Lower lobe of right lung (tissue), 2 donors: ENCODE data around the gene ALAS1. TPM values are rescaled to one million over a fixed set of nuclear protein-coding genes. Genes with fewer than 3 reads are reported as not detected.
"Not testable (repeated sequence)": the region's sequence is repeated elsewhere in the genome, so short reads cannot be mapped to it uniquely, and the experiment has no call there.

Source experiments
- ATAC-seq, 2 donors: fragments of 200-7000 bp; cut with Tn5 transposase; one replicate each; pipeline ENCODE4 v1.9.1; 2020 to 2022; ENCODE audit warnings: mild to moderate bottlenecking in 2 of 2, moderate library complexity in 2 of 2
- DNase-seq: peaks from one replicate; pipeline ENCODE4 v3.0.0-alpha.2; 2020
- H3K27ac ChIP-seq: fragments of 200-600 bp; one replicate; pipeline ENCODE4 v1.8.0; 2022
- H3K27me3 ChIP-seq: fragments of 200-600 bp; one replicate; pipeline ENCODE4 v1.8.0; 2022; ENCODE audit warnings: low read depth
- H3K36me3 ChIP-seq: fragments of 200-600 bp; one replicate; pipeline ENCODE4 v1.8.0; 2022; ENCODE audit warnings: mild to moderate bottlenecking
- H3K4me1 ChIP-seq: fragments of 200-600 bp; one replicate; pipeline ENCODE4 v1.8.0; 2022
- H3K4me3 ChIP-seq: fragments of 200-600 bp; one replicate; pipeline ENCODE4 v1.8.0; 2022; ENCODE audit warnings: mild to moderate bottlenecking
- H3K9me3 ChIP-seq: fragments of 200-600 bp; one replicate; pipeline ENCODE4 v1.8.0; 2022
- CTCF ChIP-seq: fragments of 200-600 bp; IDR thresholded peaks from one replicate; pipeline ENCODE4 v1.8.0; 2022; ENCODE audit warnings: antibody characterized with exemption, mild to moderate bottlenecking
- intact Hi-C: fragments of 100-400 bp; cut with DNase I; formaldehyde crosslinking; loops from one replicate; pipeline ENCODE4 v1.11.0; 2022
- total RNA-seq: library from RNA; stranded (reverse); fragmentation: NEBNext Ultra II Directional; extraction: Animal tissue kit (Norgen Biotek cat#: 25700); gene quantifications from one replicate; pipeline ENCODE4 v1.2.1, GENCODE V29; 2021
- donor health status: DM: no; HTN: yes; CAD: no; lungs with severe emphysema.

The ALAS1 gene
- total RNA-seq, 1 donor from 2014 or later, result 103 TPM

GRCh38 chr3:52175416-52176179 lies 22.4 kb upstream of the ALAS1 start:
- ATAC-seq, result no peak
- Histone ChIP-seq H3K4me1 (peaks cover 12% of the 10 kb centered on the region), H3K27me3 (no peaks in the 10 kb centered on the region), H3K9me3 (no peaks in the 10 kb centered on the region), H3K4me3 (no peak overlapping the region), H3K36me3 (no peaks in the 10 kb centered on the region), H3K27ac (no peak overlapping the region)
- intact Hi-C loops, result no loop called here
- no peak for DNase-seq
- no peak for TF ChIP-seq CTCF

- Histone ChIP-seq H3K27me3 (no peaks in the 10 kb centered on the region), H3K36me3 (no peaks in the 10 kb centered on the region), H3K9me3 (no peaks in the 10 kb centered on the region), H3K4me1 (peaks cover 12% of the 10 kb centered on the region), H3K27ac (no peak overlapping the region), H3K4me3 (no peak overlapping the region)
- DNase-seq (no peak), ATAC-seq (no peak)
- intact Hi-C loops, result no loop called here
- TF ChIP-seq CTCF, result no peak
Measured at GRCh38 chr3:52176180-52176752, 21.7 kb upstream of the ALAS1 start.

- H3K9me3 ChIP-seq, result no peaks in the 10 kb centered on the region
- DNase-seq (no peak), ATAC-seq (peak; percentile 75 to 83)
- peaks cover 12% of the 10 kb centered on the region for H3K4me1 ChIP-seq
- no peak for TF ChIP-seq CTCF
- intact Hi-C loops, result no loop called here
- H3K27me3 ChIP-seq, result no peaks in the 10 kb centered on the region
- H3K4me3 ChIP-seq, result no peak overlapping the region
- H3K36me3 ChIP-seq, result no peaks in the 10 kb centered on the region
- peak overlapping the region; percentile 27 for H3K27ac ChIP-seq
Measured at GRCh38 chr3:52176951-52177700, 20.8 kb upstream of the ALAS1 start.

GRCh38 chr3:52177701-52178042 lies 20.3 kb upstream of the ALAS1 start:
- Histone ChIP-seq H3K4me3 (no peak overlapping the region), H3K27ac (peak overlapping the region; percentile 27), H3K9me3 (no peaks in the 10 kb centered on the region), H3K36me3 (no peaks in the 10 kb centered on the region), H3K4me1 (peaks cover 12% of the 10 kb centered on the region), H3K27me3 (no peaks in the 10 kb centered on the region)
- ATAC-seq, result peak; percentile 61 to 63
- intact Hi-C loops, result no loop called here
- no peak for TF ChIP-seq CTCF
- DNase-seq, result no peak

- H3K4me1 ChIP-seq, result peaks cover 12% of the 10 kb centered on the region
- intact Hi-C loops, DNase-seq, ATAC-seq, H3K27me3 ChIP-seq, H3K36me3 ChIP-seq, H3K9me3 ChIP-seq, H3K4me3 ChIP-seq: not testable (repeated sequence)
- peak overlapping the region; percentile 27 for H3K27ac ChIP-seq
Measured at GRCh38 chr3:52178126-52178525, 19.8 kb upstream of the ALAS1 start.

GRCh38 chr3:52178537-52178936 lies 19.4 kb upstream of the ALAS1 start:
- no peak for TF ChIP-seq CTCF
- DNase-seq, result no peak
- Histone ChIP-seq H3K9me3 (no peaks in the 10 kb centered on the region), H3K4me1 (peaks cover 12% of the 10 kb centered on the region), H3K4me3 (no peak overlapping the region), H3K36me3 (no peaks in the 10 kb centered on the region), H3K27me3 (no peaks in the 10 kb centered on the region), H3K27ac (no peak overlapping the region)
- intact Hi-C loops, result no loop called here
- ATAC-seq, result no peak
